ENCODE measurements around the gene TERC. TPM values are rescaled to one million over a fixed set of nuclear protein-coding genes. Genes with fewer than 3 reads are reported as not detected.

TERC gene
- total RNA-seq, 1 donor from 2014 or later = 2.9 TPM

DNA sequence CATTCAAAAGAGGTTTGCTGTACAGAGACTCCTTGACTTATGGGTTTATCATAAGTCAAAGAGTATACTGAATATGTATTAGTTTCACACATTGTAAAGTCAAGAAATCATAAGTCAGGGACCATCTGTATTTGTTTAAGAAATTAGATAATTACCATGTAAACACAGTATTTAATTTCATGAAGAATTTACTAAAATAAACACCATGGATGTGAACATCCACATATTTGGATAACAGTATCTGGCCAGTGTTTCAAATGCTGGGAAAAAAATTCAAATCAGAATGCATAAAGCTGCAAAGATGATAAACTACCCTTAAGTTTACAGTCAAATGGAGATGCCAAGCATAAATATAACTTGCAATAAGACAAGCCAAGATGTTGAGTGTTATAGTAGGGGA lies 25.4 kb upstream of the TERC start:
- Histone ChIP-seq H3K9me3 (no peaks in the 10 kb centered on the region), H3K27me3 (ENCODE audit: low read depth) (no peaks in the 10 kb centered on the region), H3K4me1 (no peaks in the 10 kb centered on the region), H3K4me3 (no peak overlapping the region), H3K27ac (no peak overlapping the region), H3K36me3 (peaks cover 56% of the 10 kb centered on the region)
- no peak for DNase-seq
- ATAC-seq = no peak
- intact Hi-C loops (cut with DNase I) = no loop called here
- TF ChIP-seq, protein P1, sequence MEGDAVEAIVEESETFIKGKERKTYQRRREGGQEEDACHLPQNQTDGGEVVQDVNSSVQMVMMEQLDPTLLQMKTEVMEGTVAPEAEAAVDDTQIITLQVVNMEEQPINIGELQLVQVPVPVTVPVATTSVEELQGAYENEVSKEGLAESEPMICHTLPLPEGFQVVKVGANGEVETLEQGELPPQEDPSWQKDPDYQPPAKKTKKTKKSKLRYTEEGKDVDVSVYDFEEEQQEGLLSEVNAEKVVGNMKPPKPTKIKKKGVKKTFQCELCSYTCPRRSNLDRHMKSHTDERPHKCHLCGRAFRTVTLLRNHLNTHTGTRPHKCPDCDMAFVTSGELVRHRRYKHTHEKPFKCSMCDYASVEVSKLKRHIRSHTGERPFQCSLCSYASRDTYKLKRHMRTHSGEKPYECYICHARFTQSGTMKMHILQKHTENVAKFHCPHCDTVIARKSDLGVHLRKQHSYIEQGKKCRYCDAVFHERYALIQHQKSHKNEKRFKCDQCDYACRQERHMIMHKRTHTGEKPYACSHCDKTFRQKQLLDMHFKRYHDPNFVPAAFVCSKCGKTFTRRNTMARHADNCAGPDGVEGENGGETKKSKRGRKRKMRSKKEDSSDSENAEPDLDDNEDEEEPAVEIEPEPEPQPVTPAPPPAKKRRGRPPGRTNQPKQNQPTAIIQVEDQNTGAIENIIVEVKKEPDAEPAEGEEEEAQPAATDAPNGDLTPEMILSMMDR (IDR thresholded peaks at IDR 0.05) = no peak

DNA sequence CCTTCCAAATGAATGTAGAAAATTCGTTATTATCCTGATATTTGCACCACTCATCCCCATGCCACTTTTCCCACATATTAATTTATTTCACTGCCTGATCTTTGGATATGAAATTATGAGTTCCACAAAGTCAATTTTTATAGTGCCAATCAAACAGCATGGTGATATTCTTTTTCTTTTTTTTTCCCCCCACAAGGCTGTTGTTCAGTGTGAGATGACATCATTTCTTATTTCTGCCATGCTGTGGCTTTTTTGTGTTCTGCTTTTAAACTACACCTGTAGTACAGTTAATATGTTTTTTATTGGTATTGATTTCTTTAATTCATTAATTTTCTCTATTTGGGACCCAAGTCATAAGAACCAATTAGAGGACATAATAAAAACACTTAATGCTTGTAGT lies 22.9 kb upstream of the TERC start:
- Histone ChIP-seq H3K27ac (no peak overlapping the region), H3K4me1 (no peaks in the 10 kb centered on the region), H3K36me3 (peaks cover 79% of the 10 kb centered on the region), H3K4me3 (no peak overlapping the region), H3K27me3 (ENCODE audit: low read depth) (no peaks in the 10 kb centered on the region), H3K9me3 (no peaks in the 10 kb centered on the region)
- DNase-seq (no peak), ATAC-seq (no peak)
- TF ChIP-seq, protein P1 (IDR thresholded peaks at IDR 0.05) = no peak
- intact Hi-C loops (cut with DNase I) = no loop called here

DNA sequence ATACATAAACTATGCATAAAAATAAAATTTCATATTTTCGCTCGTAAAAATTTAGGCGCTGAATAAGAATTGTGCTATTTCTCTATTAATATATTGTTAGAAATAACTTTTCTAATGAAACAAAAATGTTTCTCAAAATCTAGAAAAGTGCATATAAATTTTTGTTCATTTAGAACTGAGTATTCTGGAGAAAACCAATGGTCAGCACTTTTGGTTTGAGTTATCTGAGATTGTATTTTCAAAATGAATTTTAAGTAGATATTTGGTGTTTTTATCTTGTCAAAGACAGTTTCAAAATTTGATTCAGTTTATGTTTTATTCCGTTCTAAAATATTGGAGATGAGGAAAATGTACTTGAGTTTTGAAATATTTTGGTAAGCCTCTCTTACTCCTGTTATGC lies 22.3 kb upstream of the TERC start:
- TF ChIP-seq, protein P1 (IDR thresholded peaks at IDR 0.05) = no peak
- DNase-seq (no peak), ATAC-seq (no peak)
- Histone ChIP-seq H3K27ac (no peak overlapping the region), H3K4me1 (no peaks in the 10 kb centered on the region), H3K36me3 (peaks cover 83% of the 10 kb centered on the region), H3K4me3 (no peak overlapping the region), H3K27me3 (ENCODE audit: low read depth) (no peaks in the 10 kb centered on the region), H3K9me3 (no peaks in the 10 kb centered on the region)
- intact Hi-C loops (cut with DNase I) = no loop called here

DNA sequence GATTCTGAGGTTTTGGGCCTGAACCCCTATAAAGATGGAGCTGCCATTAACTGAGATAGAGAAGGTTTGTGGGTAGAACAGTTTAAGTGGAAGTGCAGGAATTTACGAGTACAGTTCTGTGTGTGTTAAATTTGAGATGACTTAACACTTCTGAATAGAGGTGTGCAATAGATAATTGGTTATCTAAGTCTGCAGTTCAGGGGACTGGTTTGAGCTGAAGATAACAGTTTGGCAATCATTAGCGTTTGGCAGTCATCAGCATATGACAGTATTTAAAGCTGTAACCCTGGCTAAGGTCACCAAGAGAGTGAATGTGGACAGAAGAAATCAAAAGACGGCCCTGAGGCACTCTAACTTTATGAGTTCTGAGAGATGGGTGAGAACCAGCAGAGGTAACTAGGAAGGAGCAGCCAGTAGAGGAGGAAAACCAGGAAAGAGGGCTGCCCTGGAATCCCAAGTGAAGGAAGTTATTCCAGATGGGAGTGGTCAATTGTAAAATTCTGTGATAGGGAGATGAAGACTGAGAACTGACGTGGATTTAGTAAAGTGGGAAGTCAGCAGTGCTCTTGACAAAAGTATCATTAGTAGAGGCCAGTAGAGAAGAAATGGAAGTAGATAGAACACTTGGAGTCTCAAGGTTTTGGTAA lies 16.5 kb upstream of the TERC start:
- intact Hi-C loops (cut with DNase I) = no loop called here
- Histone ChIP-seq H3K36me3 (peaks cover 99% of the 10 kb centered on the region), H3K4me1 (no peaks in the 10 kb centered on the region), H3K4me3 (no peak overlapping the region), H3K9me3 (no peaks in the 10 kb centered on the region), H3K27me3 (ENCODE audit: low read depth) (no peaks in the 10 kb centered on the region), H3K27ac (no peak overlapping the region)
- TF ChIP-seq, protein P1 (IDR thresholded peaks at IDR 0.05) = no peak
- ATAC-seq = no peak
- no peak for DNase-seq

DNA sequence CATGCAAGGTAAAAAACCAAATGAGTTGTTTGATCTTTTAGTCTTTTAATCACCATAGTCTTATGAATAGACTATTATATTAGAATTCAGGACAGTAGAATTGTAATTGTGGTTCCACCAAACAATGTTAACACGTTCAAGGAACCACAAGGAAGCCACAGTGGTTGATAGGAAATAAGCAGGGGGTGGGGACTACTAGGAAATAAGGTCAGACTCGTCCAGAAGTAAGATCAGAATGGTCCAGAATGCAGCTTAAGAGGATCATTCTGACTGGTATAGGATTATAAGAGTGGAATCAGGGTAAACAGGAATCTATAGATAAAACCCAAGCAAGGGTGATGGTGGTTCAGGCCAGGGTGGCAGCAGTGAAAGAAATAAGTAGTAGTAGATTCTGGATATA lies 15.9 kb upstream of the TERC start:
- Histone ChIP-seq H3K27me3 (ENCODE audit: low read depth) (no peaks in the 10 kb centered on the region), H3K4me3 (no peak overlapping the region), H3K9me3 (no peaks in the 10 kb centered on the region), H3K36me3 (peaks cover 98% of the 10 kb centered on the region), H3K27ac (no peak overlapping the region), H3K4me1 (peaks cover 5% of the 10 kb centered on the region)
- ATAC-seq (no peak), DNase-seq (no peak)
- TF ChIP-seq, protein P1 (IDR thresholded peaks at IDR 0.05) = no peak
- intact Hi-C loops (cut with DNase I) = no loop called here
